Osteoblast (primary cell): ENCODE data around the gene HPSE2. TPM values are rescaled to one million over a fixed set of nuclear protein-coding genes. Genes with fewer than 3 reads are reported as not detected.

ENCODE experiments used
- DNase-seq: peaks from one replicate; pipeline ENCODE4 v3.0.0; 2011; ENCODE audit warnings: low spot score, mixed read lengths; ENCODE audit not compliant: insufficient read length; ENCODE audit errors: missing footprints
- H2AFZ ChIP-seq: 2 replicates; pipeline ENCODE4 v1.6.0; 2011; ENCODE audit warnings: mild to moderate bottlenecking, low read length
- H3K27ac ChIP-seq: 2 replicates; pipeline ENCODE4 v1.5.1; 2011; ENCODE audit warnings: mild to moderate bottlenecking, low read depth, low read length, moderate library complexity
- H3K27me3 ChIP-seq: 2 replicates; pipeline ENCODE4 v1.6.0; 2012; ENCODE audit warnings: mild to moderate bottlenecking, control low read depth, inconsistent platforms, low read length, moderate library complexity; ENCODE audit not compliant: insufficient read depth
- H3K36me3 ChIP-seq: 2 replicates; pipeline ENCODE4 v1.5.1; 2011; ENCODE audit warnings: mild to moderate bottlenecking, low read length, control low read depth, moderate library complexity; ENCODE audit not compliant: insufficient read depth
- H3K4me1 ChIP-seq: 2 replicates; pipeline ENCODE4 v1.5.1; 2011; ENCODE audit warnings: mild to moderate bottlenecking, low read length, control low read depth, moderate library complexity; ENCODE audit not compliant: insufficient read depth
- H3K4me2 ChIP-seq: 2 replicates; pipeline ENCODE4 v1.6.0; 2011; ENCODE audit warnings: mild to moderate bottlenecking, low read length; ENCODE audit not compliant: insufficient read depth
- H3K4me3 ChIP-seq: fragments of 200-600 bp; sonication (generic); 3 replicates; pipeline ENCODE4 v1.5.1; 2012; ENCODE audit warnings: mild to moderate bottlenecking, low read length, inconsistent platforms; ENCODE audit not compliant: insufficient read depth
- H3K79me2 ChIP-seq: 2 replicates; pipeline ENCODE4 v1.6.0; 2012; ENCODE audit warnings: mild to moderate bottlenecking, low read length, control low read depth, inconsistent platforms; ENCODE audit not compliant: insufficient read depth
- H3K9me3 ChIP-seq: 2 replicates; pipeline ENCODE4 v1.5.1; 2011; ENCODE audit warnings: low read depth, low read length, control low read depth
- H4K20me1 ChIP-seq: 2 replicates; pipeline ENCODE4 v1.6.0; 2012; ENCODE audit warnings: mild to moderate bottlenecking, low read length, control low read depth; ENCODE audit not compliant: insufficient read depth
- CTCF ChIP-seq: IDR thresholded peaks from 2 replicates; pipeline ENCODE4 v1.5.1; 2011; ENCODE audit warnings: mild to moderate bottlenecking, low read depth, low read length, moderate library complexity; ENCODE audit errors: extremely low read depth
- total RNA-seq: library from RNA; depleted of rRNA; stranded (reverse); fragments of >200 nt; gene quantifications from 2 replicates; pipeline ENCODE4 v1.2.3, GENCODE V29; 2012

HPSE2 gene
- total RNA-seq, 1 donor: not detected

GRCh38 chr10:98644466-98644865 is 591.2 kb downstream of the HPSE2 start:
- H3K36me3 ChIP-seq: no peaks in the 10 kb centered on the region
- no peak for DNase-seq

GRCh38 chr10:98642281-98642680 is 593.4 kb downstream of the HPSE2 start:
- no peak for DNase-seq
- no peaks in the 10 kb centered on the region for H4K20me1 ChIP-seq
- H3K27ac ChIP-seq: no peak overlapping the region
- H3K79me2 ChIP-seq: no peaks in the 10 kb centered on the region
- no peaks in the 10 kb centered on the region for H3K36me3 ChIP-seq
- no peak overlapping the region for H2AFZ ChIP-seq
- H3K9me3 ChIP-seq: no peaks in the 10 kb centered on the region
- H3K4me2 ChIP-seq: no peak overlapping the region
- H3K4me3 ChIP-seq: no peak overlapping the region
- H3K27me3 ChIP-seq: no peaks in the 10 kb centered on the region
- no peaks in the 10 kb centered on the region for H3K4me1 ChIP-seq
- TF ChIP-seq CTCF: no peak

More at GRCh38 chr10:98644466-98644865, 591.2 kb downstream of the HPSE2 start:
- H2AFZ ChIP-seq: no peak overlapping the region
- no peak for TF ChIP-seq CTCF
- no peaks in the 10 kb centered on the region for H3K9me3 ChIP-seq
- no peaks in the 10 kb centered on the region for H3K4me1 ChIP-seq
- H3K4me3 ChIP-seq: no peak overlapping the region
- H3K4me2 ChIP-seq: no peak overlapping the region
- H3K27me3 ChIP-seq: no peaks in the 10 kb centered on the region
- no peaks in the 10 kb centered on the region for H4K20me1 ChIP-seq
- no peaks in the 10 kb centered on the region for H3K79me2 ChIP-seq
- H3K27ac ChIP-seq: no peak overlapping the region

GRCh38 chr10:98638920-98639319 is 596.7 kb downstream of the HPSE2 start:
- no peaks in the 10 kb centered on the region for H4K20me1 ChIP-seq
- no peak for DNase-seq
- H3K27ac ChIP-seq: no peak overlapping the region
- no peaks in the 10 kb centered on the region for H3K36me3 ChIP-seq
- H3K9me3 ChIP-seq: no peaks in the 10 kb centered on the region
- TF ChIP-seq CTCF: no peak
- H3K4me1 ChIP-seq: no peaks in the 10 kb centered on the region
- no peaks in the 10 kb centered on the region for H3K79me2 ChIP-seq
- H3K4me3 ChIP-seq: no peak overlapping the region
- no peak overlapping the region for H2AFZ ChIP-seq
- H3K27me3 ChIP-seq: no peaks in the 10 kb centered on the region
- no peak overlapping the region for H3K4me2 ChIP-seq

GRCh38 chr10:98636921-98637329 is 598.7 kb downstream of the HPSE2 start:
- Histone ChIP-seq H3K4me1 (no peaks in the 10 kb centered on the region), H3K9me3 (no peaks in the 10 kb centered on the region), H2AFZ (no peak overlapping the region), H4K20me1 (no peaks in the 10 kb centered on the region), H3K27ac (no peak overlapping the region), H3K79me2 (no peaks in the 10 kb centered on the region), H3K27me3 (no peaks in the 10 kb centered on the region), H3K36me3 (no peaks in the 10 kb centered on the region), H3K4me2 (no peak overlapping the region), H3K4me3 (no peak overlapping the region)
- TF ChIP-seq CTCF: no peak
- no peak for DNase-seq
